GM18861 (cell line): ENCODE results near the gene KIFAP3.

Experiments used
- ATAC-seq: cut with Tn5 transposase; IDR thresholded peaks from one replicate; pipeline ENCODE4 v1.9.1; 2021; ENCODE audit not compliant: unreplicated experiment

Gene KIFAP3

DNA sequence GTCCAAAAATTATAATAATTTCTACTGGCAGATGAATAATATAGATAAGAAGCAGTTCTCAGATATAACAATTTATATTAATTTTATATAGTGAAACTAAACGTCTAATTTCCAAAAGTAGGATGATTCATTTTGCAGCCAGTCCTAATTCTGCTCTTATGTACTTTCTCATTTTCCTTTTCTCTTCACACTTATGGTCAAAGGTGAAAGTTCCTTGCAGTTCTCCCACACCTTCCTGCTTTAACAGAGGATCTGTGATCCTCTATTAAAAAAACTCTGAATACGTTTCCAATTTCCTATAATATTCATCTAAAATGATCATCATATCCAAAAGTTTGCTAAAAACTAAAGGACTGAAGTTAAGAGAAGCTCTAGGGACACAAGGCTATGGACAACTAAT lies 78.5 kb downstream of the KIFAP3 start:
- ATAC-seq: no peak

DNA sequence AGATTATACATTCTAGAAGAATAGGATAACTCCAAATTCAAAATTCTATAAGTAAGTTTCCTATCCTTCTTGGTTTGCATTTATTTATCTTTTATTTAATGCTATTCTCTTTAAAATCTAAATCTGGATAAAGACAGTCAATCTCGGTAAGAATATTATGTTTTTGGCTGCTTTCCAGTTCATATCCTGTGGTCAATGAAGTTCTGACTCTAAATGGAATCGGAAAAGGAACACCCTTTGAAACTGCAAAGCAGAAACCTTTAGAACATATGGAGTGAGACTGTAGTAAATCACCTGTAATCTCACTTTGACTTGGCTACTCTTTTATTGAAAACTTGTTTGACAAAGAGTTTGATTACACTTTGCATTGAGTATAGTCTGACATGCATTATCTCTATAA lies 85.2 kb downstream of the KIFAP3 start:
- no peak for ATAC-seq

DNA sequence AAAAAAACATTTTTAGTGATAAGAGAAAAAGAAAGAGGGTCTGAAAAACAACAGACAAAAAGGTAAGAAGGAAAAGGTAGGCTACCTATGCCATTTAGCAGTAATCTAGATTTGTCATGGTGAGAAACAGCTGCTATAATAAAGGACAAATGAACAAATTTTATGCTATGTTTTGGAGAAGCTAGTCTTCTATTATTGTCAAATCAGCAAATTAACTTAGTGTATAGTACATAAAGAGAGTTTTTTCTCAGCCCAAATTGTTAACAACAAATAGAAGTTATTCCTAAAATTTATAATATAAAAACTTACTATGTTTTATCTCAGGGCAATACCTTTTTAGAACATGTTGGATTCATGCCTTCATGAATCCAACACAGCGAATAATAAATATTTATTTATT lies 88.7 kb downstream of the KIFAP3 start:
- no peak for ATAC-seq

DNA sequence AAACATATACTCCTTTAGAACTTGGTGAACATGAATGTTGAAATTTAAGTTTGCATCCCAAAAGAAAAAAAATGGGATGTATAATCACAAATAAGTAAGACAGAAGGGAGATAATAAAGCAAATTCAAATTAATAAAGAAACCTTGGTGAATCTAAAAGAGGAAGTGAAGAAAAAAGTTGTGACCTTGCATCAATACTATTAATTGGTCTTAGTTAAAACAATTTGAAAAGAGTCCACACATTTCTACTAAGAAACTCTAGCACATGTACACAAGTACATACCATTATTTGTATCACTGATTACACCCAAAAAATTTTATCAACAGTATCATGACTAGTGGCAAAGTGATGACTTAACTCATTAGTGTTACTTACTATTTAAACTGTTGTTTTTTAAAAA lies 100.4 kb downstream of the KIFAP3 start:
- ATAC-seq: no peak

DNA sequence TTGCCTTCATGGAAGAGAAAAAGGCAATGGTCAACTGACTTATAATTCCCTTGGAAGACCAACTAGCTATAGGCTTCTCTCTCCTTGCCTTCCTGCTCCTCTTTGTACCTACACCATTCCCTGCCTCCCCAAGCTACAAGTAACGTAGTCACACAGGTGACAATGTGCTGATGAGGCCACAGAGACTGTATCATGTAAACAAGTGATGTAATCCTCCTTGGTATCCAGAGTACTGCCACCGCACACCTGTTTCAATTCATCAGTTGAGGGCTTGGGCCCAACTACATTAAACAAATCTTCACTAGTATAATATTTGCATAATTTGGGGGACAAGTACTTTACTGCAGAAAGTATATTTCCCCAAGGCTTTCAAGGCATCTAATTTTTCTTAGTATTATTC lies 104.4 kb downstream of the KIFAP3 start:
- ATAC-seq: no peak

DNA sequence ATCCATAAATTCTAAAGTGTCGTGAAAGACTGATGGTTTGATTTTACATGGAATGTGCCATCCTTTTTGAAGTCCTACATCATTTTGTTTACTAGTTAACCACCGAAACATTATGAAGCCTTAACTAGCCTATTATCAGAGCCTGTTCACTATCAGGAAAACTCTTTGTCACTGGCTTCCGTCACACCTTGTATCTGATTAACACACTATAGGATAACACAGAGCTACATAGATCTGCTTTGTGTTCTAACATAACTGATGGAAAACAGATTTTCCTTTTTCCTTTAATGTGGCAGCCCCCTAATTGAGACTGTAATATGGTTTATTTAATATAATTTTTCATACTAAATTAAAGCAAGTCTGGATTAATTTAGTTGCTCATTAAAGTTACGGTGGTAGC lies 106.3 kb downstream of the KIFAP3 start:
- no peak for ATAC-seq

DNA sequence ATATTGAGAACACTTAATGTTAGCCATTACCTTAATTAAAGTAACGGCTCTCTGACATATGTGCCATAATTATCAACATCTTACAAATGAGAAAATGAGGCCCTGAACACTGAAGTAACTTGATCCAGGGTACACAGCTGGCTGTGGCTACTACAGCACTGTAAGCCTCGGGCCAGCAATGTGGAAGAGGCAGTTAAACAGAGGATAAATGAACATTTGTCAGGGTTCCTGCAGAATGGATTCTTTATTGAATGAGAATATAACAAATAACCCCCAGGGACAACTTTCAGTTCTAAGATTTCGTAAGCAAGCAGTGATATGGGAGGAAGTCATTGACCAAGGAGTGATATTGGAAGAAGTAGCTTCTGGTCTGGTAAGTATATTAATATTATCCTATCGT lies 110.3 kb downstream of the KIFAP3 start:
- no peak for ATAC-seq

DNA sequence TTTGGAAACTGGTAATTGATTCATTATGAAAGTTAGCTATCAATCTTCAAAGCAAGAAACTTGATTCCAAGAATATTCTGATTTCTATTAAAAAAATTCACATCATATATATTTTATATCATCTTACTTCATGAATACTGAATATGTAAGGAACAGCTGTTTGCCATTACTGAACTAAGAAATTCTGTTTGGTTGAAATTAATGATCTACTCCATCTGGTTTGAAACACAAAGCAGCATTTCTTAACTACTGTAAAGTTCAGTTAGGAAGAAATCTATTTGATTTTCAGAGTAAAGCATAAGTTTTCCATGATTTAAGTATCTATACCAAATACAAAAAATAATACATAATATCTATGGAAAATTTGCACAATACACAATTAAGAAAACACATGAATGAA lies 114.8 kb downstream of the KIFAP3 start:
- no peak for ATAC-seq

DNA sequence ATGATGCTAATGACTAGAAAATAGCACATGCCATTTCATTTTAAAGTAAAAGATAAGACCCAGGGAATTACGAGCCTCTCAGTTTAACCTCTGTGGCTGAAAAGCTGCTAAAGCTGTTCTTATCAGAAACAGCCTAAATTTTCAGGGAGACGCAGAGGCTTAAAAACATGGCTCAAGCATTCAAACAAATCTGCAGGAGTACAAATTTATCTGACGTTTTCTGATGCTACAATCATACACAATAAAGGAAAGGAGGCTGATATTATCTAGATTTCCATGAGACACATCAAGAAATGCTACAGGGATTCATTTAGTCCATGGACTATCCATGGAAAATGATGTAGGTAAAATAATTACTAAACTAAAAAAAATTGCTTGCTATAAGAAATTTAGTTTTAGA lies 115.5 kb downstream of the KIFAP3 start:
- ATAC-seq: no peak

DNA sequence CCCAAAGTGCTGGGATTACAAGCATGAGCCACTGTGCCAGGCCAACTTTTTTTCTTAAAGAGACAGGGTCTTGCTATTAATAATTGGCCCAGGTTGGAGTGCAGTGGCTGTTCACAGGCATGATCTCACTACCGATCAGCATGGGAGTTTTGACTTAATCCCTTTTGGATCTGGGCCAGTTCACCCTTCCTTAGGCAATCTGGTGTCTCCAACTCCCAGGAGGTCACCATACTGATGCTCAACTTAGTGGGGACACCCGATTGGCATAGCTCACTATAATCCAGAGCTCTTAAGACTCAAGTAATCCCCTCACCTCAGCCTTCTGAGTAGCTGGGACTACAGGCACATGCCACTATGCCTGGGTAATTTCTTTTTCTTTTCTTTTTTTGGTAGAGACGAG lies 116.6 kb downstream of the KIFAP3 start:
- ATAC-seq: no peak

DNA sequence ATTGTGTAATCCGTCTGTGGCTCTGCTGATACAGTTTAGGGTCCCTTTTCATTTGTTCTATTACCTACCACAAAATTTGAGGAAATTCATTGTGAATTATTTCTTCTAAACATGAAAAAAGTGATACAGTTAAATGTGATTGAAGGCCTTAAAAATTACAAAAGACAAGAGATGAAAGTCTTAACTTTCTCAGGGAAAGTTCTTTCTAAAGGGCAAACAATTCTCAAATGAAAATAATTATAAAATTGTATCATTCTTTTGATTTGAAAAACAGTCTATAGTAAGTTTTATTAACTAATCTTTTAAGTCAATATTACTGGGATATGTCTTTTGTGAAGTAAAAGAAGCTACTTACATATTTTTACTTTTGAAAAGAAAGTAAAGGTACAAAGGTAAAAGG lies 123.4 kb downstream of the KIFAP3 start:
- ATAC-seq: no peak

DNA sequence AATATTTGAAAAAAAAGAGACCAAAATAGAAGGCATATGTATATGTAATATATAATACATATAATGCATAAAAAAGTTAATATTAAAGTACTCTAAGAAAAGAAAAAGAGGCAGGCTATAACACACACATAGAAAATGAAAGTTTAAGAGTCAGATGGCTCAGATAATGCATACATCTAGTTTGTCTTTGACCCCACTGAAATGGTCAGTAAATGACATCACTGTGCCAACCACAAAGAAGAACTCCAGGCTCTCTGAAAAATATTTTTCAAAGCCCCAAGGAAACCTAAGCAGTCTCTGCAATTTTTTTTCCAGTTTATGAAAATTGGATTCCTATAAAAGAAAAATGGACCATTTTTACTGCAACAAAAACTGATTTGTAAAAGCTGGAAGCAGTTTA lies 125.4 kb downstream of the KIFAP3 start:
- no peak for ATAC-seq

DNA sequence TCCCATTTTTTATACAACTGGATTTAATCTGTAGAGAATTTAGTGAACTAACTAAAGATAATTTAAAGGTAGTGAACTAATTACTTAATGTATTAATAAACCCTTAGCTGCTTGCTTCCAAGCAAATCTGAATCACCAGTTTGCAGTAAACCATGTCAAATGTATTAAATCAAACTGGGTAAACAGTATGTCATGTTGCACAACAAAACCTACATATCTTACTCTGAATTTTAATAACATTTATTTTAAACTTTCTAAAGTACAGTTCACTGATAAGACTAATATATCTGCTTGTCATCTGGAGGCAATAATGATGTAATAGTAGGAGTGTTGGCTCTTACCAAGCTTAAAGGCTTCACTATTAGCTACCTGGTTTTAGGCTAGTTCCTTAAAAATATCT lies 128.3 kb downstream of the KIFAP3 start:
- ATAC-seq: no peak

DNA sequence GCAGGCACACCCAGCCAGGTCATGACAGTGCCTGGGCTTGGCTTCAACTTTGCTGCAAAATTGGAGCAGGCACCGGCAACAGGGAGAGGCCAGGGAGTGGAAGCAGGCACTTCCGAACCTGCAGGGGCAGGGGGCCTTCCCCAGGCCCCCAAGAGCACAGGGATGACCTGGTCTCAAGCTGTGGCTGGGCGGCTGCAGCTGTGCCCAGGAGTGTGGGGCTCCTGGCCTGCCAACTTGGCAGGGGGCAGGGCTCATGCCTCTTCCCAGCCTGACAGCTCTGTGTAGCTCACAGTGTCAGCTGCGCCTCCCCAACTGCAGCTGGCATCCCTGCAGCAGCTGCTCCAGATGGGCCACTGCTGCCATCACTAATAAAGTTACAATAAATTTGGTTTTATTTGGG lies 129.3 kb downstream of the KIFAP3 start:
- no peak for ATAC-seq

DNA sequence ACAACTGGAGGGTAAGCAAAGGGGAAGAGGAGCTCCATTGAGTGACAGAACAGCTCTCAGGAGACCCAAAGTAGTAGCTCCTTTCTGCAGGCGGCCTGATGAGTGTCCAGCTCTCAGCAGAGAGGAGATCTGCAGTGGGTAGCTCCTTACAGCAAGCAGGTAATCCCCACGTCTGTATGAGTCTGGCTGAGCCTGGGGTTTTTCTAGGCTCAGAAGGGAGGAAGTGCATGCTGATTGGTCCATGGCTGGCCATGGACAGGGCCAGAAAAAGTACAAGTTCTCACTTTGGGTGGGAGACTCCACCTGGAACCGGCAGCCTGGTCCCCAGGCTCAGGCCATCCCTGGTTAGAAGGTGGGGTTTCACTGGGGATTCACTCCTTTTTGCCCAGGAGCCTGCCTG lies 129.9 kb downstream of the KIFAP3 start:
- no peak for ATAC-seq

DNA sequence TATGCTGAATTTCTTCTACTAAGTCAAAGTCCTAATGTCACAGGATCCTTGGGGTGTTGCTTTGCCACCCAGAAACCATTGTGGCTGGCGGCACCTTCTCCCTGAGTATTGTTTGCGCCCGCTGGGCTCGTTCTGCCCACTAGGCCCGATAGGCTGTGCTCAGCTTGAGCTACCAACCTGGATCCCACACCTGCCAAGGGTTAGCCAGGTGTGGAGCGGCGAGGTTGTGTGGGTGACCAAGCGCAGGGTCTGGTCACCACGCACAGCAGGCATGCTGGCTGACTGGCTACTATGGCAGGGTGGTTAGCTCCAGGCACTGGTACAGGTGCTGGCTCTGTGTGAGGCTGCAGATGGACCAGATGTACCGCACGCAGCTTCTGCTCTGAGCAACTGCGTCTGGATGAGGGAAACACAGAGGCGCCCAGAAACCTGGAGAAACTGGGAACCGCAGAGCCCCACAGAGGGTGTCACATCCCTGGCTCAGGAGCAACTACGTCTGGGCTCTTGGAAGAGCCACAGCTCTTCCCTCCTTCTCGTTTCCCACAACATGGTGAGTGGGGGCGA lies 130.4 kb downstream of the KIFAP3 start:
- no peak for ATAC-seq

DNA sequence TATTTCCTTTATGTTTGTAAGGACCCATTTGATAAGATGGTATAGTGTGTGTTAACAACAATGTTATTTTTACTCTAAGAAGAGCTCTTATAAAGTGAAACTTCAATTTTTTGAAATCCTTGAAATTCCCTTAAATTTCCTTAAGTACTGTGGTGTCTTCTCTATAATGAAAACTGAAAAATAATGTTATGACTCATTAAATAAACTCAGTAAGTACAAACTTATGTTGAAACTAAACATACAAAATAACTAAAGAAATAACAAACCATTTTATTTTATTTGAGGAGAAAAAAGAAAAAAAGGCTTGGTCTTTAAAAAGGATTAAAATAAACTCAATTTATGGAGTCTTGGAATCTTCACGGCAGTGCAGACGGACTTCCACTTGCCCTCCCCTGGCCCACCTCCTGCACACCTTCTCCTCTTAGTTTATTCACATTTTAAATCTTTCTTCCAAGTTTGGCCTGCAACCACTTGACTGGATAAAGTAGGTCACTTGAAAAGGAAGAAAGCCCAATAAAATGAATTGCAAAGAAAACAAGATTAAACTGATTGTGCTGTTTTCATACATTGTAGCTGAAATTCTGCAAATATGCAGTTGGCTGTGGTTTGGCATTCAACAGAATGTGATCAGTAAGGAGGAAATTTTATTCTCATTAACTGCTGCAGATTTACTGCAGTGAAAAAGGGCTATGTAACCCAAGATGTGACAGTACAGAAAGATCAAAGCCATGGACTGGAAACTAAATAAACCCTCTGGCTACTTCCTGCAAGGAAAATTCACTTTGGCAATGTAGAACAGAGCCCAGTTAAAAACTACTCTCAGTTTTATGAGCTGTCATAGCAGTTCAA lies 132.3 kb downstream of the KIFAP3 start:
- no peak for ATAC-seq

DNA sequence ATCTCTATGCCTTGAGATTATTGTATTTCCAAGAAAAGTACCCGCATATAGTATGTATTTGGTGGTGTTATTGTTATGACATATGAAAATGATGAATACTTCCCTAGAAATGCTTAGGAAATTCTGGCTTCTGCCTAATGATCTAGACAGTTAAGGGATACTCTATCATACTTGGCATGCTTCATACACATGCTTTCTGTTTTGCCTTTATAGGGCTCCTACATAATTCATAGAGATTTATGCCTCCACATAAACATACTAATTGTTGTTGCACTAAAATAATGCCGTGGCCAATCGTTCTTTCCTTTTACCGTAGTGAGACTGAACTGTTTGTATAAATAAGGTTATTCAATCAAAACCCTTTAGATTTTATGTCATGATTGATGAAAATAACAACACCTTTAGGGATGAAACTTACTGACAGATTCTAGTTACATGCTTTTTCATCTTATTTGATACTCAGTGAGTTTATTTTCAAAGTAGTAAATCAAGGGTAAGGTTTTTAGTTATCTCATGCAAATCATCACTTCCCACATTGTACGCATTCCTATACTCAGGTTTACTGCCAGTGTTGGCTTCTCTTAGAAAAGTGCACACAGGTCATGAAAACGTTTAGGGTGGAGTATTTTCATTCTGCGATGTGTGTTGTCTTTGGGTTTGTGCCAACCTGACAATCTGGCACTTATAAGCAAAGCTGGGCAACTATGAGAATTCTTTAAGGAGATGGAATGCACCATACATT lies 140.3 kb downstream of the KIFAP3 start:
- ATAC-seq: no peak

DNA sequence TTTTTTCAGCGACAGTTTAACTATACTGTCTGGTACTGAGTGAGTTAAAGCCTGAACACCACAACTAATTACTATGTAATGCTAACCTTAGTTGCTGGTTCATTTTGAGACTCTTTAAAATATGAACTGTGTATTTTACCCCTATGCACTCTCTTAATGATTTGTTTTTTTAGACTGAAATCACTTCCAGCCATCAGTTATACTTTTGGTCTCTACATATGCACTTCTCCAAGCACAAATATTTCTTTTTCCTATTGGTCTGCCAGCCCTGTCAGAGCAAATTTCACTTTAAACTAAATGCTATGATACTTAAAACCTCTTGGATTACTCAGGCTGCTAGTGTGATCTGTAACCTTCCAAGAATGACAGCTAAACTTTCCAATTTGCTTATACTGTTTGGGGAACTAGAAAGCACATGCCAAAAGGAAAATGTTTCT lies 142.7 kb downstream of the KIFAP3 start:
- no peak for ATAC-seq

DNA sequence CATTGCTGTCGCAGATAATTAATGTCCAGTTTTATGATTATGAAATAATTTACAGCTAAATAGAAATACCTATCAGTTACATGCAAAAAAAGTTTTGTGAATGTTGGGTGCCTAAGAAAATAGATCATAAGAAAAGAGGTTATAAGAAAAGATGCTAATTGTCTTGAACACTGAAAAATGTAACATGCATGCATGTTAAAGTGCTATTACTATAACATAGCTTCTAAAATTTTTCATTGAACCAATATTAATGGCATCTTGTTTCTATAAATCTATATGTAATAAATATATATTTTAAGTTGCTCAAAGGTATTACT lies 145.3 kb downstream of the KIFAP3 start:
- ATAC-seq: no peak

DNA sequence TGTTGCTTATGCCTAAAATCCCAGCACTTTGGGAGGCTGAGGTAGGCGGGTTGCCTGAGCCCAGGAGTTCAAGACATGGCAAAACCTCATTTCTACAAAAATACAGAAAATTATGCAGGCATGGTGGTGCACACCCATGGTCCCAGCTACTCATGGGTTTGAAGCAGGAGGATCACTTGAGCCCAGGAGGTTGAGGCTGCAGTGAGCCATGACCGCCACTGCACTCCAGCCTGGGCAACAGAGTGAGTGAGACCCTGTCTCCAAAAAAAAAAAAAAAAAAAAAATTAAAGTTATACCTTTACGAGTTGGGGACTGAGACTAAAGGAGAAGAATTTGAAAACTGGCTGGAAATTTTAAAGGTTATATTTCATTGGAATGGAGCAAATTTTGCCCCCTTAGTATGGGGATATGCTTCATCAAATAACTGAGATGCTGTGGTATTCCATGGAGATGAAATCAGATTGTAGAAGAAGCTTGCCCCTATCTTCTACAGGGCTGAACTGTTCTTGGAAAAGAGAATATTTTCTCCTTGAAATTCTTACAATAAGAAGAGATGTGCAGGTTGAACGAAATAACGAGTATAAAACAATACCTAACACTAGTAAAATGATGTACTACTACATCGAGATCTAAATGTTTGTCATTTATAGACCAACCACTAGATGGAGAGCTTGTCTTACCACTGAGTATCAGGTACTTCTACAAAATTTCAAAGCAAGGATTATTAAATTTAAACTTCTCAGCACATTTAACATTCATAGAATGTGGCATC lies 145.9 kb downstream of the KIFAP3 start:
- peak; percentile 73 for ATAC-seq
